H9 (cell line): Measurements from ENCODE around the gene MTO1. TPM values are rescaled to one million over a fixed set of nuclear protein-coding genes. Genes with fewer than 3 reads are reported as not detected.

Experiments used
- DNase-seq: peaks from one replicate; pipeline ENCODE4 v3.0.0-alpha.2; 2017
- H2AFZ ChIP-seq: one replicate; pipeline ENCODE4 v1.6.1; 2013; ENCODE audit warnings: mild to moderate bottlenecking, low read length, control low read depth, moderate library complexity
- H2AK5ac ChIP-seq: 2 replicates; pipeline ENCODE4 v1.6.1; 2013; ENCODE audit warnings: low read length, control low read depth, mixed read lengths; ENCODE audit not compliant: insufficient read length
- H2BK120ac ChIP-seq: one replicate; pipeline ENCODE4 v1.6.1; 2013; ENCODE audit warnings: low read depth, mild to moderate bottlenecking, low read length, control low read depth, inconsistent platforms; ENCODE audit not compliant: poor library complexity, severe bottlenecking
- H2BK12ac ChIP-seq: 2 replicates; pipeline ENCODE4 v1.6.1; 2013; ENCODE audit warnings: low read length, control low read depth, mixed read lengths, low read depth; ENCODE audit not compliant: insufficient read length
- H2BK15ac ChIP-seq: 2 replicates; pipeline ENCODE4 v1.6.1; 2013; ENCODE audit warnings: low read depth, low read length, control low read depth
- H2BK20ac ChIP-seq: one replicate; pipeline ENCODE4 v1.6.1; 2013; ENCODE audit warnings: low read depth, mild to moderate bottlenecking, low read length, control low read depth, inconsistent platforms; ENCODE audit not compliant: poor library complexity, severe bottlenecking
- H2BK5ac ChIP-seq: 2 replicates; pipeline ENCODE4 v1.6.1; 2013; ENCODE audit warnings: low read length, control low read depth, mixed read lengths; ENCODE audit not compliant: insufficient read length
- H3K14ac ChIP-seq: 2 replicates; pipeline ENCODE4 v1.6.1; 2013; ENCODE audit warnings: low read length, control low read depth; ENCODE audit not compliant: insufficient read depth
- H3K18ac ChIP-seq: 2 replicates; pipeline ENCODE4 v1.6.1; 2013; ENCODE audit warnings: low read depth, mild to moderate bottlenecking, mixed read lengths, low read length, control low read depth; ENCODE audit not compliant: insufficient read length
- H3K23ac ChIP-seq: 2 replicates; pipeline ENCODE4 v1.6.1; 2013; ENCODE audit warnings: low read length, control low read depth, mixed read lengths, low read depth; ENCODE audit not compliant: insufficient read length
- H3K23me2 ChIP-seq: 2 replicates; pipeline ENCODE4 v1.6.1; 2013; ENCODE audit warnings: low read depth, mild to moderate bottlenecking, mixed read lengths, low read length, control low read depth; ENCODE audit not compliant: insufficient read length, poor library complexity, severe bottlenecking
- H3K27ac ChIP-seq: 2 replicates; pipeline ENCODE4 v1.5.1; 2013; ENCODE audit warnings: low read length, control low read depth, mixed read lengths, low read depth; ENCODE audit not compliant: insufficient read length
- H3K27me3 ChIP-seq: 2 replicates; pipeline ENCODE4 v1.6.1; 2013; ENCODE audit warnings: low read length, control low read depth, inconsistent platforms; ENCODE audit not compliant: insufficient read depth
- H3K4ac ChIP-seq: 2 replicates; pipeline ENCODE4 v1.6.1; 2013; ENCODE audit warnings: low read depth, mild to moderate bottlenecking, control low read depth, inconsistent platforms, low read length, moderate library complexity
- H3K4me1 ChIP-seq: 2 replicates; pipeline ENCODE4 v1.6.1; 2013; ENCODE audit warnings: low read length, control low read depth, inconsistent platforms; ENCODE audit not compliant: insufficient read depth
- H3K4me2 ChIP-seq: 2 replicates; pipeline ENCODE4 v1.6.1; 2013; ENCODE audit warnings: low read length, control low read depth, mixed read lengths; ENCODE audit not compliant: insufficient read length, insufficient read depth
- H3K56ac ChIP-seq: 2 replicates; pipeline ENCODE4 v1.6.1; 2013; ENCODE audit warnings: low read depth, mild to moderate bottlenecking, mixed read lengths, low read length, control low read depth; ENCODE audit not compliant: insufficient read length
- H3K79me1 ChIP-seq: 2 replicates; pipeline ENCODE4 v1.6.1; 2013; ENCODE audit warnings: low read depth, mild to moderate bottlenecking, moderate library complexity, low read length, control low read depth, inconsistent platforms; ENCODE audit not compliant: insufficient read depth, poor library complexity, severe bottlenecking
- H3K79me2 ChIP-seq: 2 replicates; pipeline ENCODE4 v1.6.1; 2013; ENCODE audit warnings: low read length, control low read depth, inconsistent platforms; ENCODE audit not compliant: insufficient read depth
- H3K9ac ChIP-seq: 2 replicates; pipeline ENCODE4 v1.6.1; 2013; ENCODE audit warnings: low read length, control low read depth, mixed read lengths; ENCODE audit not compliant: insufficient read length; ENCODE audit errors: extremely low read depth
- H3K9me3 ChIP-seq: one replicate; pipeline ENCODE4 v1.6.1; 2013; ENCODE audit warnings: low read depth, low read length, inconsistent platforms; ENCODE audit not compliant: control insufficient read depth
- H3T11ph ChIP-seq: one replicate; pipeline ENCODE4 v1.6.1; 2013; ENCODE audit warnings: mild to moderate bottlenecking, low read length, control low read depth, inconsistent platforms
- H4K20me1 ChIP-seq: one replicate; pipeline ENCODE4 v1.6.1; 2013; ENCODE audit not compliant: control insufficient read depth, insufficient read length, insufficient read depth
- H4K5ac ChIP-seq: 2 replicates; pipeline ENCODE4 v1.6.1; 2013; ENCODE audit warnings: low read depth, mild to moderate bottlenecking, mixed read lengths, low read length, control low read depth; ENCODE audit not compliant: insufficient read length
- H4K8ac ChIP-seq: replicated peaks from 2 replicates; pipeline ENCODE4 v1.6.1; 2013; ENCODE audit warnings: low read length, control low read depth, mixed read lengths, low read depth; ENCODE audit not compliant: insufficient read length
- H4K91ac ChIP-seq: 2 replicates; pipeline ENCODE4 v1.6.1; 2013; ENCODE audit warnings: low read depth, mild to moderate bottlenecking, moderate library complexity, mixed read lengths, low read length, control low read depth; ENCODE audit not compliant: insufficient read length
- H3K27ac Mint-ChIP-seq, 3 experiments: 2 replicates in 2 of 3; 3 replicates in 1 of 3; pipeline ENCODE4 v1.8.0; 2020 to 2021; ENCODE audit warnings: mixed read lengths in 3 of 3, mild to moderate bottlenecking in 1 of 3, moderate library complexity in 1 of 3
- H3K27me3 Mint-ChIP-seq: 2 replicates; pipeline ENCODE4 v1.8.0; 2021; ENCODE audit warnings: low read depth, mild to moderate bottlenecking, moderate library complexity, mixed read lengths
- H3K36me3 Mint-ChIP-seq, 3 experiments: 2 replicates in 2 of 3; 3 replicates in 1 of 3; pipeline ENCODE4 v1.8.0; 2020 to 2021; ENCODE audit warnings: low read depth in 3 of 3, mixed read lengths in 3 of 3; ENCODE audit not compliant: insufficient read depth in 1 of 3
- H3K4me1 Mint-ChIP-seq, 2 experiments: 2 replicates each; pipeline ENCODE4 v1.8.0; 2020; ENCODE audit warnings: mixed read lengths in 2 of 2
- H3K4me3 Mint-ChIP-seq, 2 experiments: 2 replicates in 1 of 2; 3 replicates in 1 of 2; pipeline ENCODE4 v1.8.0; 2020 to 2021; ENCODE audit warnings: mild to moderate bottlenecking in 2 of 2, mixed read lengths in 2 of 2, moderate library complexity in 1 of 2
- H3K9me3 Mint-ChIP-seq, 2 experiments: 2 replicates in 1 of 2; 3 replicates in 1 of 2; pipeline ENCODE4 v1.8.0; 2020; ENCODE audit warnings: mild to moderate bottlenecking in 2 of 2, mixed read lengths in 2 of 2, moderate library complexity in 1 of 2
- CTCF ChIP-seq: fragments of 200-600 bp; sonication (generic); conservative IDR thresholded peaks from 3 replicates; pipeline ENCODE4 v1.8.0; 2021; ENCODE audit warnings: antibody characterized with exemption, mild to moderate bottlenecking
- WGBS: extraction: QIAGEN DNeasy Blood & Tissue Kit; methylation state at CpG from one replicate; pipeline ENCODE4 v1.1.7; 2013; ENCODE audit warnings: missing lambda C conversion rate, low lambda C conversion rate, mixed read lengths; ENCODE audit not compliant: insufficient read length; ENCODE audit errors: extremely low coverage; 5-methylcytosine and 5-hydroxymethylcytosine counted together
- total RNA-seq: library from RNA; stranded (reverse); gene quantifications from 2 replicates; pipeline ENCODE4 v1.2.1, GENCODE V29; 2021

Gene MTO1
- total RNA-seq, 1 experiment from 2014 or later = 27.8 TPM

DNA sequence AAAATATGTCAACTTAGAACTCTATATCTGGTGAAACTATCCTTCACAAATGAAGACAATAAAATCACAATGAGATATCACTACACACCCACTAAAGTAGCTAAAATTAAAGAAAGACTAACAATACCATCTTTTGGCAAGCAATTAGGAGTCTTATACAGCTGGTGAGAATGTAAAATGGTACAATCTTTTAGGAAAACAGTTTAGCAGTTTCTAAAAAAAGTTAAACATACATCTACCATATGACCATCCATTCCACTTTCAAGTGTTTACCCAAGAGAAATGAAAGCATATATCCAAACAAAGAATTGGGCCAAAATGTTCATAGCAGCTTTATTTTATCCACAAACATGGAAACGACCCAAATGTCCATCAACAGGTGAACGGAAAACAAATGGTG lies 73.1 kb downstream of the MTO1 start:
- no peaks in the 10 kb centered on the region for H3K23me2 ChIP-seq
- H3K4me1 Mint-ChIP-seq = no peaks in the 10 kb centered on the region
- H3K4me3 Mint-ChIP-seq = no peak overlapping the region
- H4K8ac ChIP-seq = no peak overlapping the region
- WGBS = no CpG with 5 or more reads among the region's 2 CpGs
- no peak overlapping the region for H3K4me2 ChIP-seq
- H3K14ac ChIP-seq = no peak overlapping the region
- no peak overlapping the region for H2AK5ac ChIP-seq
- H3K27ac Mint-ChIP-seq = no peak overlapping the region
- no peaks in the 10 kb centered on the region for H3K9me3 Mint-ChIP-seq
- H3K23ac ChIP-seq = no peak overlapping the region
- no peaks in the 10 kb centered on the region for H3K79me1 ChIP-seq
- no peak overlapping the region for H3T11ph ChIP-seq
- no peak overlapping the region for H2BK5ac ChIP-seq
- H3K9ac ChIP-seq = no peak overlapping the region
- no peak for DNase-seq
- H3K36me3 Mint-ChIP-seq = no peaks in the 10 kb centered on the region
- no peak overlapping the region for H3K56ac ChIP-seq
- H4K20me1 ChIP-seq = no peaks in the 10 kb centered on the region
- H2BK12ac ChIP-seq = no peak overlapping the region
- H3K4ac ChIP-seq = no peak overlapping the region
- no peaks in the 10 kb centered on the region for H3K9me3 ChIP-seq
- no peaks in the 10 kb centered on the region for H3K27me3 ChIP-seq
- H3K18ac ChIP-seq = no peak overlapping the region
- no peaks in the 10 kb centered on the region for H3K79me2 ChIP-seq
- no peak for TF ChIP-seq CTCF
- no peak overlapping the region for H3K27ac ChIP-seq
- no peaks in the 10 kb centered on the region for H3K4me1 ChIP-seq
- H2BK15ac ChIP-seq = no peak overlapping the region
- no peak overlapping the region for H2BK20ac ChIP-seq
- H2BK120ac ChIP-seq = no peak overlapping the region
- no peak overlapping the region for H4K5ac ChIP-seq
- H2AFZ ChIP-seq = no peak overlapping the region
- no peaks in the 10 kb centered on the region for H3K27me3 Mint-ChIP-seq
- H4K91ac ChIP-seq = no peak overlapping the region
